GM12878 (cell line): ENCODE results near the gene MRPS23. TPM values are rescaled to one million over a fixed set of nuclear protein-coding genes. Genes with fewer than 3 reads are reported as not detected.

Experiments
- BHLHE40 ChIP-seq, 2 experiments: fragments of 450-650 bp in 1 of 2; IDR thresholded peaks; 2 replicates each; pipeline ENCODE4 v1.6.1; 2011 to 2017; ENCODE audit warnings: low read depth in 2 of 2, borderline replicate concordance in 1 of 2, improper control_type of control experiment in 1 of 2, low read length in 1 of 2, mild to moderate bottlenecking in 1 of 2
- CBX3 ChIP-seq: fragments of 200-600 bp; sonication (generic); IDR thresholded peaks from 2 replicates; pipeline ENCODE4 v1.6.1; 2016; ENCODE audit warnings: low read depth, borderline replicate concordance
- CREM ChIP-seq: IDR thresholded peaks from 2 replicates; pipeline ENCODE4 v1.6.1; 2014; ENCODE audit warnings: antibody characterized with exemption, low read depth
- CUX1 ChIP-seq: IDR thresholded peaks from 2 replicates; pipeline ENCODE4 v1.6.1; 2012; ENCODE audit warnings: improper control_type of control experiment, low read depth, low read length; ENCODE audit not compliant: insufficient replicate concordance
- DPF2 ChIP-seq: fragments of 450-650 bp; IDR thresholded peaks from 2 replicates; pipeline ENCODE4 v1.6.1; 2017; ENCODE audit warnings: mild to moderate bottlenecking
- EED ChIP-seq: sonication (generic); IDR thresholded peaks from 2 replicates; pipeline ENCODE4 v1.6.1; 2016; ENCODE audit warnings: antibody characterized with exemption, low read depth
- EP300 ChIP-seq, 2 experiments: fragments of 150-350 bp in 1 of 2; IDR thresholded peaks; 2 replicates each; pipeline ENCODE4 v1.6.1; 2011 to 2012; ENCODE audit warnings: low read depth in 2 of 2, low read length in 2 of 2, borderline replicate concordance in 1 of 2, improper control_type of control experiment in 1 of 2, inconsistent platforms in 1 of 2; ENCODE audit not compliant: control insufficient read depth in 1 of 2
- ETV6 ChIP-seq, 2 experiments: fragments of 450-650 bp in 1 of 2; IDR thresholded peaks in 1 of 2; conservative IDR thresholded peaks in 1 of 2; 2 replicates each; pipeline ENCODE4 v1.6.1; 2014; ENCODE audit warnings: antibody characterized with exemption in 1 of 2, borderline replicate concordance in 1 of 2, low read depth in 1 of 2, mild to moderate bottlenecking in 1 of 2, moderate library complexity in 1 of 2
- EZH2 ChIP-seq: IDR thresholded peaks from 2 replicates; pipeline ENCODE4 v1.6.1; 2012; ENCODE audit warnings: low read depth, mild to moderate bottlenecking, control low read depth, inconsistent platforms, low read length, borderline replicate concordance; ENCODE audit not compliant: control insufficient read depth
- HDAC6 ChIP-seq: fragments of 200-600 bp; sonication (generic); IDR thresholded peaks from one replicate; pipeline ENCODE4 v1.8.0; 2017; ENCODE audit warnings: antibody characterized with exemption; ENCODE audit not compliant: unreplicated experiment
- HDGF ChIP-seq: fragments of 450-650 bp; IDR thresholded peaks from 2 replicates; pipeline ENCODE4 v1.6.1; 2016; ENCODE audit warnings: antibody characterized with exemption
- IRF3 ChIP-seq: fragments of 450-650 bp; IDR thresholded peaks from 2 replicates; pipeline ENCODE4 v1.6.1; 2014; ENCODE audit warnings: mild to moderate bottlenecking
- JUNB ChIP-seq: IDR thresholded peaks from 2 replicates; pipeline ENCODE4 v1.6.1; 2016; ENCODE audit warnings: antibody characterized with exemption, mild to moderate bottlenecking
- NBN ChIP-seq: fragments of 450-650 bp; IDR thresholded peaks from 2 replicates; pipeline ENCODE4 v1.6.1; 2016
- NR2F1 ChIP-seq: fragments of 450-650 bp; conservative IDR thresholded peaks from 2 replicates; pipeline ENCODE4 v1.6.1; 2017; ENCODE audit warnings: mild to moderate bottlenecking
- NRF1 ChIP-seq: conservative IDR thresholded peaks from 2 replicates; pipeline ENCODE4 v1.6.1; 2011; ENCODE audit warnings: mild to moderate bottlenecking, low read depth, low read length, improper control_type of control experiment
- PML ChIP-seq: IDR thresholded peaks from 2 replicates; pipeline ENCODE4 v1.6.1; 2012; ENCODE audit warnings: low read length, inconsistent platforms
- POLR2A ChIP-seq: IDR thresholded peaks from 2 replicates; pipeline ENCODE4 v1.6.1; 2011; ENCODE audit warnings: low read depth, mild to moderate bottlenecking, low read length
- SP1 ChIP-seq: IDR thresholded peaks from one replicate; pipeline ENCODE4 v1.6.1; 2011; ENCODE audit warnings: low read depth, low read length
- TCF12 ChIP-seq: IDR thresholded peaks from 2 replicates; pipeline ENCODE4 v1.6.1; 2011; ENCODE audit warnings: low read depth, mild to moderate bottlenecking, low read length
- polyA plus RNA-seq, 11 experiments: library from polyadenylated mRNA; depleted of rRNA in 4 of 11; unstranded in 6 of 11; stranded (reverse) in 5 of 11; fragments of >200 nt; fragmentation: Nextera tagmentation in 4 of 11; fragmentation: Illumina TruSeq in 1 of 11; extraction: Ambion mirVana in 4 of 11; extraction: Trizol in 1 of 11; gene quantifications; 1 replicate in 1 of 11; 2 replicates in 10 of 11; pipeline versions ENCODE4 v1.2.1 to v1.2.3, GENCODE V29; 2011 to 2016; ENCODE audit warnings: inconsistent platforms in 2 of 11, missing spikeins in 2 of 11, low read depth in 1 of 11
- total RNA-seq, 4 experiments: library from RNA; depleted of rRNA in 3 of 4; stranded (reverse); fragments of >200 nt in 3 of 4; fragmentation: Illumina TruSeq in 1 of 4; extraction: Trizol in 1 of 4; gene quantifications; 2 replicates each; pipeline versions ENCODE4 v1.2.1 to v1.2.3, GENCODE V29; 2013 to 2021
- TF ChIP-seq, protein P1 (sequence below): IDR thresholded peaks from 2 replicates; pipeline ENCODE4 v1.6.1; 2012; ENCODE audit warnings: mild to moderate bottlenecking, low read depth, low read length

Gene MRPS23
- total and polyA plus RNA-seq, 10 of the 15 experiments (the other 5 are each of a cell fraction or from before 2014, with no cell fraction given) = 65.3 to 237 (median 87.9) TPM

DNA sequence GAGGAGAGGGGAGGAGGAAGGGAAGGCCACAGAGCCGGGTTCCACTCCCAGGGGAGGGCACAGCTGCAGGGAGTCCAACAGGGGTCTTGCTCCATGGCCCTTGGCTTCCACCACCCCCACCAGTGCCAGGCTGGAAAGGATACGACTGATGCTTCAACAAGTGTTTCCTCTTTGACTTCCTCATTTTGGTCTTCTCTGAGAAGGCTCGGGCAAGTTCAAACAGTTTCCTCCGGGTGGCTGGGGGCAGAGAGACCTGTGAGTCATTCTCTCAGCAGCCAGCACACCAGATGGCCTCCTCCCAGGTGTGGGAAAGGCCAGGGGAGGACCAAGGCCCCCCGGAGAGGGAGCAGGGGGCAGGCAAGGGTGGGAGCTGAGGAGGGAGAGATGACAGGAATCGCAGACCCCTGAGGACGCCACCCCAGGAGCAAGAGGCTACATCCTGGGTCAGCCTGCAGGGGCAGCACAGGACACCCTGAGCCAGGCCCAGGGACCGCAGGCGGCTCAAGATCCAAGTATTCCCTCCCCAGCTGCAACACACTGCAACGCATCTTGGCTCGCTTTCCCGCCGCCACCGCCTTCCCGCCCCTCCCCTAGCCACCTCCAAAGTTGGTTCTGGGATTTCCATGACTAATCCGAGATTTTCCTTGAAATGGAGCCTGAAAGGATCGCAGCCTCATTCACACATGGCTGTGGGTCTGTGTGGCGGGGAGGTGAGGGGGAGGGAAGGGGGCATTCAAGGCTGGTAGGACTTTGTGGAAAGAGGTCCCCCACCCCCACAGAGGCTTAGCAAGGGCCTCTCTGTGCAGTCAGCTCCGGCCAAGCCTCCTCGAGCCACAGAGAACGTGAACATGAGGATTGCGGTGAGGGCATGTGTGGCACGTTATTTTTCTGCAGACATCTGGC, 18.4 kb upstream of the MRPS23 start (continued):
- TF ChIP-seq ETV6 (conservative IDR thresholded peaks at IDR 0.05 in 1 of 2, IDR thresholded peaks at IDR 0.05 in 1 of 2; ENCODE audit: borderline replicate concordance in 1 of 2, low read depth in 1 of 2) (peak in 1 of 2 experiments; percentile 83; a peak in 2 of 4 replicates), NBN (0 out of 2 replicates have a peak, but pooled peaks have one; percentile 19), NR2F1 (no peak), DPF2 (peak; percentile 75), CBX3 (no peak), CUX1 (no peak), CREM (peak; percentile 62; the same call in 1 of the 2 replicates), NRF1 (no peak), JUNB (peak; percentile 49; the same call in 1 of the 2 replicates), HDGF (no peak), IRF3 (no peak), POLR2A (no peak), PML (no peak), EED (peak; percentile 87), SP1 (no peak), TCF12 (peak; percentile 88), HDAC6 (no peak), BHLHE40 (IDR thresholded peaks at IDR 0.05; ENCODE audit: borderline replicate concordance in 1 of 2, low read depth in 2 of 2, low read length in 1 of 2) (peak in 1 of 2 experiments; percentile 10; a peak in 1 of 4 replicates), EZH2 (no peak), EP300 (IDR thresholded peaks at IDR 0.05; ENCODE audit: borderline replicate concordance in 1 of 2, control insufficient read depth in 1 of 2, low read depth in 2 of 2, low read length in 2 of 2) (no peak)
- TF ChIP-seq, protein P1, sequence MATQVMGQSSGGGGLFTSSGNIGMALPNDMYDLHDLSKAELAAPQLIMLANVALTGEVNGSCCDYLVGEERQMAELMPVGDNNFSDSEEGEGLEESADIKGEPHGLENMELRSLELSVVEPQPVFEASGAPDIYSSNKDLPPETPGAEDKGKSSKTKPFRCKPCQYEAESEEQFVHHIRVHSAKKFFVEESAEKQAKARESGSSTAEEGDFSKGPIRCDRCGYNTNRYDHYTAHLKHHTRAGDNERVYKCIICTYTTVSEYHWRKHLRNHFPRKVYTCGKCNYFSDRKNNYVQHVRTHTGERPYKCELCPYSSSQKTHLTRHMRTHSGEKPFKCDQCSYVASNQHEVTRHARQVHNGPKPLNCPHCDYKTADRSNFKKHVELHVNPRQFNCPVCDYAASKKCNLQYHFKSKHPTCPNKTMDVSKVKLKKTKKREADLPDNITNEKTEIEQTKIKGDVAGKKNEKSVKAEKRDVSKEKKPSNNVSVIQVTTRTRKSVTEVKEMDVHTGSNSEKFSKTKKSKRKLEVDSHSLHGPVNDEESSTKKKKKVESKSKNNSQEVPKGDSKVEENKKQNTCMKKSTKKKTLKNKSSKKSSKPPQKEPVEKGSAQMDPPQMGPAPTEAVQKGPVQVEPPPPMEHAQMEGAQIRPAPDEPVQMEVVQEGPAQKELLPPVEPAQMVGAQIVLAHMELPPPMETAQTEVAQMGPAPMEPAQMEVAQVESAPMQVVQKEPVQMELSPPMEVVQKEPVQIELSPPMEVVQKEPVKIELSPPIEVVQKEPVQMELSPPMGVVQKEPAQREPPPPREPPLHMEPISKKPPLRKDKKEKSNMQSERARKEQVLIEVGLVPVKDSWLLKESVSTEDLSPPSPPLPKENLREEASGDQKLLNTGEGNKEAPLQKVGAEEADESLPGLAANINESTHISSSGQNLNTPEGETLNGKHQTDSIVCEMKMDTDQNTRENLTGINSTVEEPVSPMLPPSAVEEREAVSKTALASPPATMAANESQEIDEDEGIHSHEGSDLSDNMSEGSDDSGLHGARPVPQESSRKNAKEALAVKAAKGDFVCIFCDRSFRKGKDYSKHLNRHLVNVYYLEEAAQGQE = no peak
